NOMO-1 treated with dmso at 0.1 percent for 144 hours (cell line): ENCODE measurements around the gene RTCA.

ENCODE experiments used
- DNase-seq: peaks from one replicate; lab custom pipeline; 2025; ENCODE audit not compliant: unreplicated experiment; lab: John Stamatoyannopoulos, UW

RTCA gene

GRCh38 chr1:100342348-100342747, 76.3 kb downstream of the RTCA start:
- no peak for DNase-seq
